Erythroblast (primary cell): ENCODE results near the gene EGFR.

ENCODE experiments used
- GATA1 ChIP-seq: IDR thresholded peaks from 2 replicates; pipeline ENCODE4 v1.6.1; 2011; ENCODE audit warnings: low read depth, mild to moderate bottlenecking, control low read depth, low read length, moderate library complexity
- POLR2A ChIP-seq: IDR thresholded peaks from 2 replicates; pipeline ENCODE4 v1.6.1; 2011; ENCODE audit warnings: mild to moderate bottlenecking, low read length

DNA sequence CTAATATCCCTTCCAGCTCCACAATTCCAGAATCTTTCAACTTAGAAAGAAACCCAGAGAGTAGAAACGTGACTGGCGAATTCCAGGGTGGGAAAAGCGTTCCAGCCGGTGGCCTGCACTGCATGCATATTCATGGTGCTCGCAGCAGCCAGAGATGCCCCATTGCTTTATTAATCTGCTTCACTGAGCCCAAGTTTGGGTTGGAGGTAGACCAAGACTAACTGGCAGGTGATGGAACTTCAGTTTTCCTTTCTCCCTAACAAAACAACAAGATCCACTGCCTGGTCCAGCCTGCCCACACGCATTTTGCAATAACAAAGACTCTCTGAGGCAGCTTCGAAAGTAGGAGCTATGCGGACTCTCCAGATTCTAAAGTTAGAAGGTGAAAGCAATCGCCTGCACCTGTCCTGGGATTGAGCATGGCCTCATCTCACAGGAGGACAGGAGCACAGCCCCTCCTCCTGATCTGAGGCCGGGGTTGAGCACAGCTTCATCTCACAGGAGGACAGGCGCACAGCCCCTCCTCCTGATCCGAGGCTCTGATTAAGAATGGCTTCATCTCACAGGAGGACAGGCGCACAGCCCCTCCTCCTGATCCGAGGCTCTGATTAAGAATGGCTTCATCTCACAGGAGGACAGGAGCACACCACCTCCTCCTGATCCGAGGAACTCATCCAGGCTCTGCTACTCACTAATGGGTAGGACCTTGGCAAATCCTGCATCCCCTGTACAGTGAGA, 218.5 kb downstream of the EGFR start:
- TF ChIP-seq POLR2A (no peak), GATA1 (no peak)
